ENCODE measurements around the gene DGKB. TPM values are rescaled to one million over a fixed set of nuclear protein-coding genes. Genes with fewer than 3 reads are reported as not detected.

The DGKB gene
- total and polyA plus RNA-seq, 2 of the 8 experiments (the other 6 are each of a cell fraction or from before 2014, with no cell fraction given) = 1.9 to 2.6 TPM

DNA sequence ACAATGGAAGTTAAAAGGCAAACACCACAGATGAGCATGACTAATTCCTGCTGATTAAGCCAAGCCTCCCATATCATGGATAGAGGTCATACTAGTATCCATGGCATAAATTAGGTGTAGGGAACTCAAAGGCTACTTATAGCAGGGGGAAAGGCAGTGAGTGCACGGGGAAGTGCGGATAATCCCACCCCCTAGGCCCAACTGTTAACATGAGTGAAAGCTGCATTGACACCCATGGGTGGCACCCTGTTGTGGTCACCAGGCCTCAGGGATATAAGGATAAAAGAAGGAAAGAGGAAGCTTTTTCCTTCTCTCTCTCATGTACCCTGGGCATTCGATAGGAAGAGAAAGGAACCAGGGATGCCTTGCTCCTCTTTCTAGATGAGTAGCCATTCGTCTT lies 161.9 kb downstream of the DGKB start (continued):
- TF ChIP-seq CHD7 (IDR thresholded peaks at IDR 0.05; ENCODE audit: insufficient replicate concordance, low read length) (no peak), HDAC2 (IDR thresholded peaks at IDR 0.05; ENCODE audit: borderline replicate concordance in 1 of 2, low read depth in 2 of 2, low read length in 2 of 2) (no peak)

Measured in H1 (cell line).